Neural crest cell (in vitro differentiated cells): ENCODE measurements around the gene KIF26B. TPM values are rescaled to one million over a fixed set of nuclear protein-coding genes. Genes with fewer than 3 reads are reported as not detected.
"Not testable (repeated sequence)": the region's sequence is repeated elsewhere in the genome, so short reads cannot be mapped to it uniquely, and the experiment has no call there.

Experiments
- DNase-seq: peaks from one replicate; pipeline ENCODE4 v3.0.0; 2021; ENCODE audit warnings: low read depth, mixed read lengths, low spot score
- H3K27ac Mint-ChIP-seq: one replicate; pipeline ENCODE4 v1.8.0; 2021; ENCODE audit warnings: mild to moderate bottlenecking, mixed read lengths; ENCODE audit not compliant: unreplicated experiment
- H3K27me3 Mint-ChIP-seq: 2 replicates; pipeline ENCODE4 v1.8.0; 2021; ENCODE audit warnings: low read depth, mild to moderate bottlenecking, mixed read lengths
- H3K36me3 Mint-ChIP-seq: 2 replicates; pipeline ENCODE4 v1.8.0; 2021; ENCODE audit warnings: low read depth, mild to moderate bottlenecking, mixed read lengths
- H3K4me1 Mint-ChIP-seq: 2 replicates; pipeline ENCODE4 v1.8.0; 2021; ENCODE audit warnings: mixed read lengths
- H3K4me3 Mint-ChIP-seq: one replicate; pipeline ENCODE4 v1.8.0; 2021; ENCODE audit warnings: mild to moderate bottlenecking, mixed read lengths
- H3K9me3 Mint-ChIP-seq: 2 replicates; pipeline ENCODE4 v1.8.0; 2021; ENCODE audit warnings: mixed read lengths
- CTCF ChIP-seq: fragments of 200-600 bp; sonication (generic); conservative IDR thresholded peaks from 2 replicates; pipeline ENCODE4 v1.5.0; 2021; ENCODE audit warnings: antibody characterized with exemption, mild to moderate bottlenecking
- total RNA-seq: library from RNA; stranded (reverse); gene quantifications from 2 replicates; pipeline ENCODE4 v1.2.1, GENCODE V29; 2021

KIF26B gene
- total RNA-seq, 1 donor from 2014 or later, result 6.2 TPM

GRCh38 chr1:245401881-245402587, 247.2 kb downstream of the KIF26B start:
- Mint-ChIP-seq H3K36me3 (no peaks in the 10 kb centered on the region), H3K4me3 (no peak overlapping the region), H3K4me1 (peaks cover 33% of the 10 kb centered on the region), H3K9me3 (no peaks in the 10 kb centered on the region), H3K27me3 (no peaks in the 10 kb centered on the region), H3K27ac (peak overlapping the region; percentile 15)
- TF ChIP-seq CTCF, result no peak
- no peak for DNase-seq

- DNase-seq, H3K9me3 Mint-ChIP-seq, H3K27me3 Mint-ChIP-seq, H3K4me3 Mint-ChIP-seq, H3K27ac Mint-ChIP-seq, H3K36me3 Mint-ChIP-seq: not testable (repeated sequence)
- H3K4me1 Mint-ChIP-seq, result peaks cover 43% of the 10 kb centered on the region
Observed at GRCh38 chr1:245402998-245403397, 248.2 kb downstream of the KIF26B start.

- H3K9me3 Mint-ChIP-seq, result no peaks in the 10 kb centered on the region
- no peaks in the 10 kb centered on the region for H3K27me3 Mint-ChIP-seq
- H3K4me3 Mint-ChIP-seq, result no peak overlapping the region
- DNase-seq, result no peak
- TF ChIP-seq CTCF, result no peak
- peaks cover 43% of the 10 kb centered on the region for H3K4me1 Mint-ChIP-seq
- H3K27ac Mint-ChIP-seq, result no peak overlapping the region
- H3K36me3 Mint-ChIP-seq, result no peaks in the 10 kb centered on the region
Observed at GRCh38 chr1:245404527-245404926, 249.7 kb downstream of the KIF26B start.

GRCh38 chr1:245404952-245405351, 250.2 kb downstream of the KIF26B start:
- DNase-seq, result no peak
- Mint-ChIP-seq H3K4me3 (no peak overlapping the region), H3K4me1 (peaks cover 43% of the 10 kb centered on the region)

GRCh38 chr1:245406426-245406825, 251.6 kb downstream of the KIF26B start:
- no peak for TF ChIP-seq CTCF

More at GRCh38 chr1:245404952-245405351, 250.2 kb downstream of the KIF26B start:
- Mint-ChIP-seq H3K27me3 (no peaks in the 10 kb centered on the region), H3K36me3 (no peaks in the 10 kb centered on the region), H3K9me3 (no peaks in the 10 kb centered on the region), H3K27ac (no peak overlapping the region)
- no peak for TF ChIP-seq CTCF

GRCh38 chr1:245407983-245408382, 253.2 kb downstream of the KIF26B start:
- H3K4me1 Mint-ChIP-seq, result peaks cover 49% of the 10 kb centered on the region

More at GRCh38 chr1:245406426-245406825, 251.6 kb downstream of the KIF26B start:
- H3K4me1 Mint-ChIP-seq, result peaks cover 47% of the 10 kb centered on the region
- no peak for DNase-seq
- no peaks in the 10 kb centered on the region for H3K9me3 Mint-ChIP-seq
- no peak overlapping the region for H3K27ac Mint-ChIP-seq
- no peaks in the 10 kb centered on the region for H3K27me3 Mint-ChIP-seq
- no peaks in the 10 kb centered on the region for H3K36me3 Mint-ChIP-seq
- no peak overlapping the region for H3K4me3 Mint-ChIP-seq

More at GRCh38 chr1:245407983-245408382, 253.2 kb downstream of the KIF26B start:
- no peak for DNase-seq
- Mint-ChIP-seq H3K27ac (no peak overlapping the region), H3K4me3 (no peak overlapping the region), H3K27me3 (no peaks in the 10 kb centered on the region), H3K36me3 (no peaks in the 10 kb centered on the region), H3K9me3 (no peaks in the 10 kb centered on the region)
- TF ChIP-seq CTCF, result no peak
